Measurements from ENCODE around the gene MAN1C1.

GRCh38 chr1:25795946-25796810 is 179.6 kb downstream of the MAN1C1 start:
- TF ChIP-seq CTCF (IDR thresholded peaks at IDR 0.05) (no peak), POLR2A (IDR thresholded peaks at IDR 0.05) (no peak)

Measured in sigmoid colon (tissue), 3 donors.